Measurements from ENCODE around the gene KMT5C. TPM values are rescaled to one million over a fixed set of nuclear protein-coding genes. Genes with fewer than 3 reads are reported as not detected.

Gene KMT5C
- total RNA-seq, 4 donors from 2014 or later: 12.4 to 65.6 (median 15.9) TPM

- H3K27me3 ChIP-seq: peaks cover 0 to 16% of the 10 kb centered on the region in 2 donors
- intact Hi-C loops (cut with DNase I; ENCODE audit: low total_unique reads): no loop called here
These were observed 37.9 kb downstream of the KMT5C start for GRCh38 chr19:55377356-55378131.

DNA sequence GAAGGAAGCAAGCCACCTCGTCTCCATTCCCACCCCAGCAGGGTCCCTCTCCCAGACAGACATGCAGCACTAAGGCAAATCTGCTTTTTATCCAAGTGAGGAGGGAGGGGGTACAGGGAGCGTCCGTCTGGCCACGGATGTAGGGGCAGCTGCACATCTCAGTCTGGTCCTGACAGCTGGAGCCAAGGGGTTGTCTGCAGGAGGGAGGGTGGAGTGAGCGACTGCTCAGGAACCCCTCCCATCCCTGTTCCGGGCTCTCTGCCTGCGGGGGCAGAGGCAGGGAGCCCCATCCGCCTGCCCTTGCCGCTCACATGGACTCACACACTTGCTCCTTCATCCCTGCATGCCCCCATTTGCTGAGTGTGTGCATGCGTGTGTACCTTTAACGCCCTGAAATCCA is 39.5 kb downstream of the KMT5C start:
- H3K27ac ChIP-seq: no peak overlapping the region
- no peak for DNase-seq
- TF ChIP-seq POLR2A (IDR thresholded peaks at IDR 0.05): no peak
- TF ChIP-seq, protein P1, sequence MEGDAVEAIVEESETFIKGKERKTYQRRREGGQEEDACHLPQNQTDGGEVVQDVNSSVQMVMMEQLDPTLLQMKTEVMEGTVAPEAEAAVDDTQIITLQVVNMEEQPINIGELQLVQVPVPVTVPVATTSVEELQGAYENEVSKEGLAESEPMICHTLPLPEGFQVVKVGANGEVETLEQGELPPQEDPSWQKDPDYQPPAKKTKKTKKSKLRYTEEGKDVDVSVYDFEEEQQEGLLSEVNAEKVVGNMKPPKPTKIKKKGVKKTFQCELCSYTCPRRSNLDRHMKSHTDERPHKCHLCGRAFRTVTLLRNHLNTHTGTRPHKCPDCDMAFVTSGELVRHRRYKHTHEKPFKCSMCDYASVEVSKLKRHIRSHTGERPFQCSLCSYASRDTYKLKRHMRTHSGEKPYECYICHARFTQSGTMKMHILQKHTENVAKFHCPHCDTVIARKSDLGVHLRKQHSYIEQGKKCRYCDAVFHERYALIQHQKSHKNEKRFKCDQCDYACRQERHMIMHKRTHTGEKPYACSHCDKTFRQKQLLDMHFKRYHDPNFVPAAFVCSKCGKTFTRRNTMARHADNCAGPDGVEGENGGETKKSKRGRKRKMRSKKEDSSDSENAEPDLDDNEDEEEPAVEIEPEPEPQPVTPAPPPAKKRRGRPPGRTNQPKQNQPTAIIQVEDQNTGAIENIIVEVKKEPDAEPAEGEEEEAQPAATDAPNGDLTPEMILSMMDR (IDR thresholded peaks at IDR 0.05): no peak
- no peak overlapping the region for H3K4me3 ChIP-seq
- H3K4me1 ChIP-seq: peaks cover 4 to 5% of the 10 kb centered on the region in 2 donors
- peaks cover 0 to 16% of the 10 kb centered on the region in 2 donors for H3K27me3 ChIP-seq
- H3K9me3 ChIP-seq: no peaks in the 10 kb centered on the region
- H3K36me3 ChIP-seq: no peaks in the 10 kb centered on the region
- intact Hi-C loops (cut with DNase I; ENCODE audit: low total_unique reads): no loop called here

More at GRCh38 chr19:55377356-55378131, 37.9 kb downstream of the KMT5C start:
- H3K27ac ChIP-seq: no peak overlapping the region
- peaks cover 0 to 3% of the 10 kb centered on the region in 2 donors for H3K4me1 ChIP-seq
- H3K36me3 ChIP-seq: no peaks in the 10 kb centered on the region
- TF ChIP-seq, protein P1 (IDR thresholded peaks at IDR 0.05): no peak
- TF ChIP-seq POLR2A (IDR thresholded peaks at IDR 0.05): no peak
- H3K9me3 ChIP-seq: no peaks in the 10 kb centered on the region
- H3K4me3 ChIP-seq: no peak overlapping the region
- DNase-seq: no peak

DNA sequence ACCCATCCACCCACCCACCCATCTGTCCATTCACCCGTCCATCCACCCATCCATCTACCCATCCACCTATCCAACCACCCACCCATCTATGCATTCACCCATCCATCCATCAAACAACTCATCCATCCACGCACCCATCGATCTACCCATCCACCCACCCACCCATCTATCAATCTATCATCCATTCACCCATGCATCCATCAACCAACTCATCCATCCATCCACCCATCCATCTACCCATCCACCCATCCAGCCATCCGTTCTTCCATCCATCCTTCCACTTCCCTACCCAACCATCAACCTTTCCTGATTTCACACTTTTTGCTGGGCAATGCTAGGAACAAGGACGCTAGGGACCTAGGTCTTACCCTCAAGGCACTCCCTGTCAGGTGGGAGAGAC is 42.3 kb downstream of the KMT5C start:
- Histone ChIP-seq H3K27ac (no peak overlapping the region), H3K9me3 (no peaks in the 10 kb centered on the region), H3K36me3 (no peaks in the 10 kb centered on the region), H3K4me3 (no peak overlapping the region), H3K4me1 (peaks cover 9 to 15% of the 10 kb centered on the region in 2 donors), H3K27me3 (no peaks in the 10 kb centered on the region)
- DNase-seq: no peak
- TF ChIP-seq POLR2A (IDR thresholded peaks at IDR 0.05): no peak
- TF ChIP-seq, protein P1 (IDR thresholded peaks at IDR 0.05): no peak
- intact Hi-C loops (cut with DNase I; ENCODE audit: low total_unique reads): loop anchor here (5.0 kb wide), 1 partner anchor 80 kb away; no protein-coding TSS in a partner anchor

- TF ChIP-seq, protein P1 (IDR thresholded peaks at IDR 0.05): no peak
- no peak for TF ChIP-seq POLR2A (IDR thresholded peaks at IDR 0.05)
- intact Hi-C loops (cut with DNase I; ENCODE audit: low total_unique reads): loop anchor here (5.0 kb wide), 1 partner anchor 80 kb away; no protein-coding TSS in a partner anchor
- H3K4me3 ChIP-seq: no peak overlapping the region
These were observed 42.9 kb downstream of the KMT5C start for GRCh38 chr19:55382522-55383054.

More at GRCh38 chr19:55382522-55383054, 42.9 kb downstream of the KMT5C start:
- Histone ChIP-seq H3K4me1 (peaks cover 15 to 19% of the 10 kb centered on the region in 2 donors), H3K27ac (no peak overlapping the region), H3K9me3 (no peaks in the 10 kb centered on the region), H3K36me3 (no peaks in the 10 kb centered on the region), H3K27me3 (no peaks in the 10 kb centered on the region)
- no peak for DNase-seq
